GM23338 (cell line): ENCODE results near the gene NKX2-4. TPM values are rescaled to one million over a fixed set of nuclear protein-coding genes. Genes with fewer than 3 reads are reported as not detected.

Experiments used
- ATAC-seq: fragments of 200-7000 bp; cut with Tn5 transposase; 3 replicates; pipeline ENCODE4 v1.9.1; 2020
- DNase-seq: peaks from one replicate; pipeline ENCODE4 v3.0.0-alpha.2; 2015; ENCODE audit warnings: low spot score
- H2AFZ ChIP-seq: fragments of 200-600 bp; sonication (generic); 2 replicates; pipeline ENCODE4 v1.8.0; 2016; ENCODE audit warnings: antibody characterized with exemption, mild to moderate bottlenecking, moderate library complexity
- H3F3A ChIP-seq: fragments of 200-600 bp; sonication (generic); replicated peaks from 2 replicates; pipeline ENCODE4 v1.8.0; 2017; ENCODE audit warnings: antibody characterized with exemption, mixed run types, low read depth
- H3K27ac ChIP-seq: fragments of 200-600 bp; sonication (generic); 2 replicates; pipeline ENCODE4 v1.6.1; 2016; ENCODE audit warnings: low read depth
- H3K27me3 ChIP-seq: fragments of 200-600 bp; sonication (generic); 2 replicates; pipeline ENCODE4 v1.8.0; 2016; ENCODE audit warnings: mild to moderate bottlenecking, mixed run types, moderate library complexity; ENCODE audit not compliant: insufficient read depth
- H3K36me3 ChIP-seq: fragments of 200-600 bp; sonication (generic); 2 replicates; pipeline ENCODE4 v1.8.0; 2016; ENCODE audit warnings: mild to moderate bottlenecking; ENCODE audit not compliant: insufficient read depth
- H3K4me1 ChIP-seq: fragments of 200-600 bp; sonication (generic); 2 replicates; pipeline ENCODE4 v1.8.0; 2016; ENCODE audit warnings: mild to moderate bottlenecking, moderate library complexity; ENCODE audit not compliant: insufficient read depth
- H3K4me2 ChIP-seq: fragments of 200-600 bp; sonication (generic); 2 replicates; pipeline ENCODE4 v1.7.1; 2017; ENCODE audit warnings: mixed run types
- H3K4me3 ChIP-seq: fragments of 200-600 bp; sonication (generic); 2 replicates; pipeline ENCODE4 v1.6.1; 2016; ENCODE audit warnings: mixed run types
- H3K79me2 ChIP-seq: fragments of 200-600 bp; sonication (generic); replicated peaks from 2 replicates; pipeline ENCODE4 v1.8.0; 2017; ENCODE audit warnings: mild to moderate bottlenecking; ENCODE audit not compliant: insufficient read depth
- H3K9me2 ChIP-seq: fragments of 200-600 bp; sonication (generic); 2 replicates; pipeline ENCODE4 v1.8.0; 2017; ENCODE audit not compliant: insufficient read depth
- H4K20me1 ChIP-seq: fragments of 200-600 bp; sonication (generic); replicated peaks from 2 replicates; pipeline ENCODE4 v1.8.0; 2017; ENCODE audit warnings: mild to moderate bottlenecking; ENCODE audit not compliant: insufficient read depth
- H3K27ac Mint-ChIP-seq: 2 replicates; pipeline ENCODE4 v1.8.0; 2020; ENCODE audit warnings: inconsistent platforms, mild to moderate bottlenecking, moderate library complexity, mixed read lengths
- H3K27me3 Mint-ChIP-seq: 3 replicates; pipeline ENCODE4 v1.8.0; 2022; ENCODE audit warnings: low read depth, mild to moderate bottlenecking, moderate library complexity, mixed read lengths, inconsistent platforms; ENCODE audit not compliant: insufficient read depth, poor library complexity
- H3K36me3 Mint-ChIP-seq: 3 replicates; pipeline ENCODE4 v1.8.0; 2021; ENCODE audit warnings: low read depth, mild to moderate bottlenecking, inconsistent platforms, moderate library complexity, mixed read lengths
- H3K4me1 Mint-ChIP-seq: 3 replicates; pipeline ENCODE4 v1.8.0; 2020; ENCODE audit warnings: mild to moderate bottlenecking, inconsistent platforms, mixed read lengths
- H3K4me3 Mint-ChIP-seq: 3 replicates; pipeline ENCODE4 v1.8.0; 2021; ENCODE audit warnings: moderate library complexity, mild to moderate bottlenecking, inconsistent platforms, mixed read lengths
- H3K9me3 Mint-ChIP-seq: 3 replicates; pipeline ENCODE4 v1.8.0; 2020; ENCODE audit warnings: moderate library complexity, mild to moderate bottlenecking, inconsistent platforms, mixed read lengths
- CREB1 ChIP-seq: fragments of 250-450 bp; sonication (Bioruptor Pico); IDR thresholded peaks from 2 replicates; pipeline ENCODE4 v1.5.0; 2020; ENCODE audit warnings: low read depth, mild to moderate bottlenecking, moderate library complexity
- CTCF ChIP-seq, 2 experiments: fragments of 200-600 bp in 1 of 2; sonication (generic) in 1 of 2; conservative IDR thresholded peaks; 2 replicates each; pipeline versions ENCODE4 v1.5.1 to v1.6.1; 2016 to 2017; ENCODE audit warnings: antibody characterized with exemption in 2 of 2, low read depth in 2 of 2, mild to moderate bottlenecking in 2 of 2, moderate library complexity in 1 of 2
- ETS1 ChIP-seq: IDR thresholded peaks from 2 replicates; pipeline ENCODE4 v1.6.1; 2016; ENCODE audit warnings: antibody characterized with exemption
- EZH2 ChIP-seq: fragments of 200-600 bp; sonication (generic); IDR thresholded peaks from one replicate; pipeline ENCODE4 v1.8.0; 2017; ENCODE audit warnings: antibody characterized with exemption, mild to moderate bottlenecking, low read depth; ENCODE audit not compliant: unreplicated experiment
- EZH2phosphoT487 ChIP-seq: fragments of 200-600 bp; sonication (generic); IDR thresholded peaks from one replicate; pipeline ENCODE4 v1.8.1; 2018; ENCODE audit warnings: antibody characterized with exemption; ENCODE audit not compliant: unreplicated experiment
- JUNB ChIP-seq: IDR thresholded peaks from one replicate; pipeline ENCODE4 v1.6.1; 2016; ENCODE audit warnings: antibody characterized with exemption; ENCODE audit not compliant: unreplicated experiment
- NANOG ChIP-seq: IDR thresholded peaks from 2 replicates; pipeline ENCODE4 v1.6.1; 2016; ENCODE audit warnings: antibody characterized with exemption, borderline replicate concordance
- POLR2AphosphoS5 ChIP-seq: IDR thresholded peaks from 2 replicates; pipeline ENCODE4 v1.6.1; 2016; ENCODE audit warnings: antibody characterized with exemption, low read depth
- REST ChIP-seq: IDR thresholded peaks from one replicate; pipeline ENCODE4 v1.6.1; 2018; ENCODE audit warnings: antibody characterized with exemption; ENCODE audit not compliant: unreplicated experiment
- STAT1 ChIP-seq: IDR thresholded peaks from one replicate; pipeline ENCODE4 v1.6.1; 2016; ENCODE audit warnings: antibody characterized with exemption; ENCODE audit not compliant: unreplicated experiment
- ZNF114 ChIP-seq: fragments of 250-450 bp; sonication (Bioruptor Pico); IDR thresholded peaks from 2 replicates; pipeline ENCODE4 v1.5.0; 2020; ENCODE audit warnings: mild to moderate bottlenecking, moderate library complexity
- ZNF331 ChIP-seq: fragments of 250-450 bp; sonication (Bioruptor Pico); IDR thresholded peaks from 2 replicates; pipeline ENCODE4 v1.5.0; 2020; ENCODE audit warnings: low read depth, mild to moderate bottlenecking, moderate library complexity
- ZNF462 ChIP-seq: fragments of 250-450 bp; sonication (Bioruptor Pico); IDR thresholded peaks from 2 replicates; pipeline ENCODE4 v1.5.0; 2020; ENCODE audit warnings: mild to moderate bottlenecking, moderate library complexity
- polyA plus RNA-seq: library from polyadenylated mRNA; unstranded; fragments of >200 nt; fragmentation: Nextera tagmentation; extraction: Ambion mirVana; gene quantifications from 2 replicates; pipeline ENCODE4 v1.2.1, GENCODE V29; 2016
- total RNA-seq: library from RNA; depleted of rRNA; stranded (reverse); fragments of >200 nt; shearing (Covaris generic); gene quantifications from 2 replicates; pipeline ENCODE4 v1.2.3, GENCODE V29; 2014

NKX2-4 gene
- total and polyA plus RNA-seq, 2 experiments from 2014 or later = 0.61 to 2.1 TPM

- DNase-seq = no peak
- no peak overlapping the region for H3K4me2 ChIP-seq
- H2AFZ ChIP-seq = peak overlapping the region; percentile 57; the same call in 1 of the 2 replicates
Observed at GRCh38 chr20:21436205-21436604, 38.9 kb upstream of the NKX2-4 start.

More at GRCh38 chr20:21436205-21436604, 38.9 kb upstream of the NKX2-4 start:
- Histone ChIP-seq H3K79me2 (no peaks in the 10 kb centered on the region), H3K36me3 (no peaks in the 10 kb centered on the region), H3K27me3 (no peaks in the 10 kb centered on the region), H3K4me3 (no peak overlapping the region), H3K9me2 (no peaks in the 10 kb centered on the region), H4K20me1 (no peaks in the 10 kb centered on the region), H3K27ac (no peak overlapping the region), H3K4me1 (no peaks in the 10 kb centered on the region), H3F3A (no peaks in the 10 kb centered on the region)
- no peak overlapping the region for H3K4me3 Mint-ChIP-seq
- no peaks in the 10 kb centered on the region for H3K36me3 Mint-ChIP-seq
- H3K27ac Mint-ChIP-seq = no peak overlapping the region
- ATAC-seq = no peak
- no peak for TF ChIP-seq NANOG
- no peak for TF ChIP-seq CREB1 (CRISPR knock-in tag)
- TF ChIP-seq REST = no peak
- TF ChIP-seq JUNB = no peak
- TF ChIP-seq ZNF462 (CRISPR knock-in tag) = no peak
- TF ChIP-seq CTCF (conservative IDR thresholded peaks at IDR 0.05; ENCODE audit: low read depth in 2 of 2) = no peak
- TF ChIP-seq ZNF114 (CRISPR knock-in tag) = no peak
- TF ChIP-seq ZNF331 = no peak
- TF ChIP-seq POLR2AphosphoS5 = no peak
- TF ChIP-seq EZH2phosphoT487 = no peak
- TF ChIP-seq EZH2 = no peak
- no peak for TF ChIP-seq ETS1
- TF ChIP-seq STAT1 = no peak
- peaks cover 9% of the 10 kb centered on the region; the same call in 2 of the 3 replicates for H3K4me1 Mint-ChIP-seq
- no peaks in the 10 kb centered on the region for H3K27me3 Mint-ChIP-seq
- H3K9me3 Mint-ChIP-seq = no peaks in the 10 kb centered on the region
